MM.1S (cell line): Measurements from ENCODE around the gene MRPS6.

ENCODE experiments used
- EZH2 ChIP-seq: fragments of 300-600 bp; sonication (generic); optimal IDR thresholded peaks from 2 replicates; pipeline ENCODE3; 2017; ENCODE audit warnings: low read depth, mild to moderate bottlenecking, antibody characterized with exemption, low read length, mixed read lengths
- TF ChIP-seq, protein P1 (sequence below): fragments of 300-600 bp; sonication (generic); IDR thresholded peaks from 2 replicates; pipeline ENCODE4 v1.5.1; 2016; ENCODE audit warnings: antibody characterized with exemption, low read length, mixed read lengths

DNA sequence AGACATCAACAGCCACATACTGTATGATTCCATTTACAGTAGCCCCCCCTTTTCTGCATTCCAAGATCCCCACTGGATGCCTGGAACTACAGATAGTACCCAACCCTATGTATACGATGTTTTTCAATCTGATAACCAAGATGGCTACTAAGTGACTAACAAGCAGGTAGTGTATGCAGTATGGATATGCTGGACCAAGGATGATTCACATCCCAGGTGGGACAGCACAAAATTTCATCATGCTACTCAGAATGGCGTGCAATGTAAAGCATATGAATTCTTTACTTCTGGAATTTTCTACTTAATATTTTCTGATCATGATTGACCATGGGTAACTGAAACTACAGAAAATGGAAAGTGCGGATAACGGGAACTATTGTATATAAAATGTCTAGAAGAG, 30.0 kb upstream of the MRPS6 start:
- TF ChIP-seq, protein P1, sequence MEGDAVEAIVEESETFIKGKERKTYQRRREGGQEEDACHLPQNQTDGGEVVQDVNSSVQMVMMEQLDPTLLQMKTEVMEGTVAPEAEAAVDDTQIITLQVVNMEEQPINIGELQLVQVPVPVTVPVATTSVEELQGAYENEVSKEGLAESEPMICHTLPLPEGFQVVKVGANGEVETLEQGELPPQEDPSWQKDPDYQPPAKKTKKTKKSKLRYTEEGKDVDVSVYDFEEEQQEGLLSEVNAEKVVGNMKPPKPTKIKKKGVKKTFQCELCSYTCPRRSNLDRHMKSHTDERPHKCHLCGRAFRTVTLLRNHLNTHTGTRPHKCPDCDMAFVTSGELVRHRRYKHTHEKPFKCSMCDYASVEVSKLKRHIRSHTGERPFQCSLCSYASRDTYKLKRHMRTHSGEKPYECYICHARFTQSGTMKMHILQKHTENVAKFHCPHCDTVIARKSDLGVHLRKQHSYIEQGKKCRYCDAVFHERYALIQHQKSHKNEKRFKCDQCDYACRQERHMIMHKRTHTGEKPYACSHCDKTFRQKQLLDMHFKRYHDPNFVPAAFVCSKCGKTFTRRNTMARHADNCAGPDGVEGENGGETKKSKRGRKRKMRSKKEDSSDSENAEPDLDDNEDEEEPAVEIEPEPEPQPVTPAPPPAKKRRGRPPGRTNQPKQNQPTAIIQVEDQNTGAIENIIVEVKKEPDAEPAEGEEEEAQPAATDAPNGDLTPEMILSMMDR, result no peak
- no peak for TF ChIP-seq EZH2
